CD4-positive, alpha-beta memory T cell (primary cell): ENCODE data around the gene MAP2K5. TPM values are rescaled to one million over a fixed set of nuclear protein-coding genes. Genes with fewer than 3 reads are reported as not detected.
A peak's percentile ranks its signal among the peaks of the same experiment; 100 is the strongest.

Experiments
- CTCF ChIA-PET: fragments of 350-600 bp; sonication (Branson Sonifier 250); formaldehyde crosslinking; loops from one replicate; lab custom pipeline; 2021; ENCODE audit warnings: inconsistent platforms; ENCODE audit not compliant: partially characterized antibody; lab: Charles Lee
- POLR2A ChIA-PET: fragments of 350-600 bp; sonication (Branson Sonifier 250); formaldehyde crosslinking; loops from one replicate; lab custom pipeline; 2021; ENCODE audit not compliant: partially characterized antibody; lab: Charles Lee
- DNase-seq, 5 donors: peaks; one replicate each; pipeline versions ENCODE4 v3.0.0 to v3.0.0-alpha.2; 2020 to 2022; ENCODE audit warnings: mixed read lengths in 1 of 5
- H3K27ac ChIP-seq: one replicate; pipeline ENCODE4 v1.7.0; 2013; ENCODE audit warnings: low read depth, low read length
- H3K27me3 ChIP-seq: 2 replicates; pipeline ENCODE4 v1.7.0; 2013; ENCODE audit warnings: mild to moderate bottlenecking, low read length, moderate library complexity; ENCODE audit not compliant: insufficient read depth
- H3K36me3 ChIP-seq: 2 replicates; pipeline ENCODE4 v1.7.0; 2013; ENCODE audit warnings: mild to moderate bottlenecking, low read length, moderate library complexity; ENCODE audit not compliant: insufficient read depth
- H3K4me1 ChIP-seq: 2 replicates; pipeline ENCODE4 v1.7.0; 2013; ENCODE audit warnings: mild to moderate bottlenecking, low read length, moderate library complexity; ENCODE audit not compliant: insufficient read depth
- H3K4me3 ChIP-seq, 2 donors: one replicate each; pipeline ENCODE4 v1.7.0; 2013; ENCODE audit warnings: low read length in 2 of 2, mild to moderate bottlenecking in 1 of 2
- H3K9me3 ChIP-seq, 2 donors: one replicate each; pipeline ENCODE4 v1.7.0; 2013; ENCODE audit warnings: low read length in 2 of 2, control low read depth in 1 of 2; ENCODE audit not compliant: control insufficient read depth in 1 of 2
- H3K27ac Mint-ChIP-seq, 7 donors: one replicate each; pipeline ENCODE4 v1.8.0; 2020 to 2021; ENCODE audit warnings: mixed read lengths in 7 of 7, mild to moderate bottlenecking in 6 of 7, inconsistent platforms in 3 of 7, moderate library complexity in 3 of 7
- H3K27me3 Mint-ChIP-seq, 2 donors: one replicate each; pipeline ENCODE4 v1.8.0; 2020 to 2021; ENCODE audit warnings: mixed read lengths in 2 of 2
- H3K36me3 Mint-ChIP-seq, 2 donors: one replicate each; pipeline ENCODE4 v1.8.0; 2020 to 2021; ENCODE audit warnings: mixed read lengths in 2 of 2, inconsistent platforms in 1 of 2, mild to moderate bottlenecking in 1 of 2
- H3K4me1 Mint-ChIP-seq, 4 donors: one replicate each; pipeline ENCODE4 v1.8.0; 2020 to 2021; ENCODE audit warnings: mixed read lengths in 4 of 4, mild to moderate bottlenecking in 1 of 4
- H3K4me3 Mint-ChIP-seq, 8 donors: one replicate each; pipeline ENCODE4 v1.8.0; 2020 to 2021; ENCODE audit warnings: mixed read lengths in 8 of 8, mild to moderate bottlenecking in 7 of 8, moderate library complexity in 6 of 8, inconsistent platforms in 3 of 8
- H3K9me3 Mint-ChIP-seq, 8 donors: one replicate each; pipeline ENCODE4 v1.8.0; 2020 to 2021; ENCODE audit warnings: mixed read lengths in 8 of 8, mild to moderate bottlenecking in 5 of 8, inconsistent platforms in 3 of 8, moderate library complexity in 1 of 8
- intact Hi-C: fragments of 100-400 bp; cut with micrococcal nuclease; formaldehyde crosslinking; loops from one replicate; pipeline ENCODE4 v1.15.1; 2023
- polyA plus RNA-seq, 2 donors: library from polyadenylated mRNA; unstranded; fragments of 300-500 nt; fragmentation: Illumina TruSeq; gene quantifications; one replicate each; pipeline ENCODE4 v1.2.3, GENCODE V29; 2021
- total RNA-seq, 2 experiments: library from RNA; stranded (reverse); gene quantifications; one replicate each; pipeline ENCODE4 v1.2.3, GENCODE V29; 2021

The MAP2K5 gene
- total and polyA plus RNA-seq, 4 experiments from 2014 or later = 15.2 to 31.4 (median 24.9) TPM

DNA sequence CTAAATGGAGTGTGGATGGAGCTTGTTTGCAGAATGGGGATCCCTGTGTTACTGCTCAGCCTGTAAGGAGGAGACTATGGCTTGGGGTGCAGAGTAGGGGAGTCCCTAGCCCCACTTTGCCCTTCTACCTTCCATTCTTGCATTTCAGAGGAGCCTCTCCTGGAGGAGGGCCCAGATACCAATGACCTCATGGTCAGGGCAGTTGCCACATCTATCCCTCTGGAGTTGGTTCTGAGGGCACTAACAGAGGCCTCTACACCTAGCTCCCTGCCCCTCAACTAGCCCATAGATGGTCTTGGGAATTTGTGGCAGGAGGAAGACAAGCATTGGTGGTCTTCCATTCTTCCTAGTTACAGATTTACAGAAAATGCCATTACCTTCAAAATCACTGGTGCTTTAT lies 288.9 kb downstream of the MAP2K5 start:
- H3K27me3 ChIP-seq = peaks cover 55% of the 10 kb centered on the region

GRCh38 chr15:67832031-67832551 lies 289.6 kb downstream of the MAP2K5 start:
- H3K9me3 ChIP-seq = no peaks in the 10 kb centered on the region
- Mint-ChIP-seq H3K27ac (peak overlapping the region in 1 of 7 donors; percentile 30), H3K36me3 (no peaks in the 10 kb centered on the region)

More for the DNA sequence above, 288.9 kb downstream of the MAP2K5 start:
- Mint-ChIP-seq H3K27ac (peak overlapping the region in 1 of 7 donors; percentile 77), H3K4me1 (peaks cover 25 to 79% (median 46%) of the 10 kb centered on the region in 4 donors), H3K9me3 (peaks cover 0 to 9% (median 0%) of the 10 kb centered on the region in 8 donors), H3K36me3 (no peaks in the 10 kb centered on the region), H3K4me3 (peak overlapping the region in 1 of 8 donors; percentile 17), H3K27me3 (peaks cover 46 to 54% of the 10 kb centered on the region in 2 donors)
- Histone ChIP-seq H3K36me3 (no peaks in the 10 kb centered on the region), H3K4me3 (no peak overlapping the region), H3K4me1 (peaks cover 65% of the 10 kb centered on the region), H3K27ac (no peak overlapping the region), H3K9me3 (no peaks in the 10 kb centered on the region)
- ChIA-PET POLR2A (interaction anchor here (2.6 kb wide), 1 partner anchor 48 kb away, joined by 16 read pairs; no protein-coding TSS in a partner anchor), CTCF (interaction anchor here (0.9 to 2.7 kb wide), 4 partner anchors 16 to 374 kb away, joined by 3 to 15 read pairs (median 4); no protein-coding TSS in a partner anchor)
- intact Hi-C loops = loop anchor here (10.0 kb wide), 1 partner anchor 1127 kb away; the partner anchor contains the start of gene SMAD6
- peak in 1 of 5 donors; percentile 12 for DNase-seq

GRCh38 chr15:67832897-67833709 lies 290.6 kb downstream of the MAP2K5 start:
- Mint-ChIP-seq H3K36me3 (no peaks in the 10 kb centered on the region), H3K27me3 (peaks cover 47 to 53% of the 10 kb centered on the region in 2 donors), H3K9me3 (peaks cover 0 to 9% (median 0%) of the 10 kb centered on the region in 8 donors), H3K4me1 (peaks cover 24 to 86% (median 47%) of the 10 kb centered on the region in 4 donors), H3K4me3 (peak overlapping the region; percentile 56 to 95 (median 88)), H3K27ac (peak overlapping the region in 2 of 7 donors; percentile 48 to 91)
- H3K4me1 ChIP-seq = peaks cover 61% of the 10 kb centered on the region
- DNase-seq = peak in 1 of 5 donors; percentile 6
- H3K27me3 ChIP-seq = peaks cover 55% of the 10 kb centered on the region
- no peaks in the 10 kb centered on the region for H3K36me3 ChIP-seq
- H3K4me3 ChIP-seq = peak overlapping the region in 1 of 2 donors; percentile 35
- ChIA-PET POLR2A (interaction anchor here (1.4 to 2.6 kb wide), 4 partner anchors 7 to 49 kb away, joined by 3 to 16 read pairs (median 5); partner anchors contain the start of gene SKOR1), CTCF (interaction anchor here (0.9 to 2.7 kb wide), 8 partner anchors 8 to 378 kb away, joined by 3 to 15 read pairs (median 4); partner anchors contain the start of gene C15orf61)
- H3K9me3 ChIP-seq = no peaks in the 10 kb centered on the region
- intact Hi-C loops = loop anchor here (10.0 kb wide), 1 partner anchor 1128 kb away; the partner anchor contains the start of gene SMAD6
- no peak overlapping the region for H3K27ac ChIP-seq

More at GRCh38 chr15:67832031-67832551, 289.6 kb downstream of the MAP2K5 start:
- no peak overlapping the region for H3K4me3 ChIP-seq
- H3K9me3 Mint-ChIP-seq = peaks cover 0 to 9% (median 0%) of the 10 kb centered on the region in 8 donors
- H3K36me3 ChIP-seq = no peaks in the 10 kb centered on the region
- intact Hi-C loops = loop anchor here (10.0 kb wide), 1 partner anchor 1127 kb away; the partner anchor contains the start of gene SMAD6
- peaks cover 24 to 80% (median 46%) of the 10 kb centered on the region in 4 donors for H3K4me1 Mint-ChIP-seq
- H3K27ac ChIP-seq = no peak overlapping the region
- peaks cover 55% of the 10 kb centered on the region for H3K27me3 ChIP-seq
- peak in 1 of 5 donors; percentile 9 for DNase-seq
- peak overlapping the region in 2 of 8 donors; percentile 46 to 74 for H3K4me3 Mint-ChIP-seq
- ChIA-PET POLR2A (interaction anchor here (1.4 to 2.6 kb wide), 4 partner anchors 8 to 48 kb away, joined by 3 to 16 read pairs (median 5); partner anchors contain the start of gene SKOR1), CTCF (interaction anchor here (0.9 to 2.7 kb wide), 7 partner anchors 10 to 377 kb away, joined by 3 to 15 read pairs (median 3); no protein-coding TSS in a partner anchor)
- peaks cover 63% of the 10 kb centered on the region for H3K4me1 ChIP-seq
- H3K27me3 Mint-ChIP-seq = peaks cover 47 to 53% of the 10 kb centered on the region in 2 donors

- peak overlapping the region in 1 of 7 donors; percentile 91 for H3K27ac Mint-ChIP-seq
- H3K27ac ChIP-seq = no peak overlapping the region
- peaks cover 42 to 50% of the 10 kb centered on the region in 2 donors for H3K27me3 Mint-ChIP-seq
- H3K9me3 ChIP-seq = no peaks in the 10 kb centered on the region
- peaks cover 48% of the 10 kb centered on the region for H3K27me3 ChIP-seq
- ChIA-PET POLR2A (interaction anchor here (1.6 to 7.7 kb wide), 3 partner anchors 10 to 50 kb away, joined by 6 to 82 read pairs (median 16); partner anchors contain the start of gene SKOR1), CTCF (interaction anchor here (1.5 to 5.7 kb wide), 5 partner anchors 50 to 376 kb away, joined by 4 to 110 read pairs (median 21); partner anchors contain the start of gene C15orf61)
- peak overlapping the region; percentile 35 to 47 for H3K4me3 ChIP-seq
- intact Hi-C loops = loop anchor here (10.0 kb wide), 1 partner anchor 1129 kb away; the partner anchor contains the start of gene SMAD6
- DNase-seq = peak in 1 of 5 donors; percentile 39
- H3K36me3 ChIP-seq = no peaks in the 10 kb centered on the region
- no peaks in the 10 kb centered on the region for H3K36me3 Mint-ChIP-seq
- peaks cover 25 to 86% (median 47%) of the 10 kb centered on the region in 4 donors for H3K4me1 Mint-ChIP-seq
- peak overlapping the region; percentile 83 to 95 (median 88) for H3K4me3 Mint-ChIP-seq
- peaks cover 61% of the 10 kb centered on the region for H3K4me1 ChIP-seq
- peaks cover 0 to 7% (median 0%) of the 10 kb centered on the region in 8 donors for H3K9me3 Mint-ChIP-seq
These were observed 291.4 kb downstream of the MAP2K5 start for GRCh38 chr15:67833710-67834511.

- H3K27me3 ChIP-seq = peaks cover 48% of the 10 kb centered on the region
- ChIA-PET CTCF (interaction anchor here (1.0 to 5.7 kb wide), 8 partner anchors 13 to 888 kb away, joined by 3 to 110 read pairs (median 11); no protein-coding TSS in a partner anchor), POLR2A (interaction anchor here (1.4 to 7.7 kb wide), 3 partner anchors 51 to 595 kb away, joined by 4 to 82 read pairs (median 10); no protein-coding TSS in a partner anchor)
- H3K27ac ChIP-seq = no peak overlapping the region
- Mint-ChIP-seq H3K27me3 (peaks cover 35 to 46% of the 10 kb centered on the region in 2 donors), H3K4me3 (peak overlapping the region; percentile 83 to 95 (median 88)), H3K36me3 (peaks cover 0 to 1% of the 10 kb centered on the region in 2 donors), H3K4me1 (peaks cover 24 to 86% (median 46%) of the 10 kb centered on the region in 4 donors), H3K9me3 (peaks cover 0 to 11% (median 0%) of the 10 kb centered on the region in 8 donors), H3K27ac (peak overlapping the region in 3 of 7 donors; percentile 23 to 91 (median 48))
- H3K4me1 ChIP-seq = peaks cover 58% of the 10 kb centered on the region
- intact Hi-C loops = loop anchor here (10.0 kb wide), 1 partner anchor 1130 kb away; the partner anchor contains the start of gene SMAD6
- no peaks in the 10 kb centered on the region for H3K36me3 ChIP-seq
- peak overlapping the region; percentile 36 to 51 for H3K4me3 ChIP-seq
- H3K9me3 ChIP-seq = no peaks in the 10 kb centered on the region
- DNase-seq = peak in 1 of 5 donors; percentile 28
These were observed 292.2 kb downstream of the MAP2K5 start for GRCh38 chr15:67834581-67835296.
